HG03280 (cell line): ENCODE measurements around the gene ENTPD5.
"Not testable (repeated sequence)": the region's sequence is repeated elsewhere in the genome, so short reads cannot be mapped to it uniquely, and the experiment has no call there.

Experiments
- ATAC-seq: cut with Tn5 transposase; IDR thresholded peaks from one replicate; pipeline ENCODE4 v1.9.1; 2021; ENCODE audit warnings: mild to moderate bottlenecking, moderate library complexity; ENCODE audit not compliant: unreplicated experiment

ENTPD5 gene

GRCh38 chr14:73945159-73945670, 73.9 kb downstream of the ENTPD5 start:
- no peak for ATAC-seq

DNA sequence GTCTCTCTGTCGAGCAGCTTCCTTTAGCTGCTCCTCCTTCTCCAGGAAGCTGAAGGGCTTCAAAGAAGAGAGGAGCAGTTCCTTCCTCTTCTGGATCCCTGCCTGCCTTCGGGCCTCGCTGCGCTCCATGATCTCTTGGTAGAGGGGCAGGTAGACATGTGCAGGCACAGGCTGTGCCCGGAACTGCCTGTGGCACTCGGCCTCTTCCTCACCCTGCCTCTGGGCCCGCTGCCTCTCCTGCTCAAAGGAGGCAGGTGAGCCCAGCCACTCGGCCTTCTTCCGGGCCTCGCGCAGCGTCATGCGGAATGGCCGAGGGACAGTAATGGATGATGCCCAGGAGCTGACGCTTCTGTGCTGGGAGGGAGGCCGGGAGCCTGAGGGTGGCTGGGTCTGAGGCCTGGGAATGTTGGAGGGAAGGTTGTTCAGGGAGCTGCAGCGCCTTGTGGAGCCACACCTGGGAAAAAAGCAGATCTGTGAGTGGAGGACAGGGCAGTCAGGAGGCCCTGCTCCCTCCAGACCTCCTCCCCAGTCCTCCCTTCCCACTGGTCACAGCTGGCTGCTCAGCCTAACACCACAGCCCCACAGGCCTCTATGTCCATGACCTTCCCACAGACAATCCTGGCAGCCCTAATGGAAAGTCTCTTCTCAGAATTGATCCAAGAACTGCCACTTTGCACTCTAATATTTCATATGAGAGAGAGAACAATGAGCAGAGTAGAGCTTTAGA, 74.5 kb downstream of the ENTPD5 start:
- no peak for ATAC-seq

DNA sequence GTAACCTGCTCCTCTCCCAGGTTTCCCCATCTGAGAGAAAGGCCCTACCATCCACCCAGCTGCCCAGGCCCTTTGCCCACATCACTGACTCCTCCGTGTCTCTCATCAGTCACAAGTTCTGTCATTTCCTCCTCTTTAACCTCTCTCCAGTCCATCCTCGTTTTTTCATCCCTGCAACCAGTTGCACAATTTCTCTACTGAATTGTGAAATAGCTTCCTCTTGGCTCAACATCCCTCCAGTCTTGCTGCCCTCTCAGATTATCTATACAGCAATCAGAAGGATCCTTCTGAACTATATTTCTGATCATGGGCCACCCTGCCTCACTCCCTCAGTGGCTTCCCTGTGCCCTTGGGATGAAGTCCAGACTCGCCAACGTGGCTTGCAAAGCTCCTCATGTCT, 76.0 kb downstream of the ENTPD5 start:
- no peak for ATAC-seq

GRCh38 chr14:73942180-73942579, 76.9 kb downstream of the ENTPD5 start:
- no peak for ATAC-seq

- no peak for ATAC-seq
These were observed 82.1 kb downstream of the ENTPD5 start for GRCh38 chr14:73937012-73937411.

DNA sequence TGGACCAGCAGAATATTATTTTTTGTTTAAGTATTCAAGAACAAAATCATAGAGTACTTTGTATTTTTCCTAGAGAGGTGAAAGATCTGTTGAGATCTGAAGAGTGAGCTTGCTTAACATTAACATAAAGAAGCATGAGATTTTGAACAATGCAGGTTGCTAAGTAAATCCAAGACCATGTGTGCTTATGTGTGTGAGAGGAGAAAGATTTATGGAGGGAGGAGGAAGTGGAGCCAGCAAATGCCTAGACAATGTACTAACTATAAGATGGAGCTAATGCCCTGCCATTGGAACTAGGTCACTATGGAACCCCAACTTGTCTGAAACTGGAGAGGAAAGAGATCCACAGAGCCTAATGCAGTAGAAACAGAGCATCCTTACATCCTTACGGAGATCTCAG, 82.5 kb downstream of the ENTPD5 start:
- ATAC-seq: no peak

- no peak for ATAC-seq
These were observed 83.4 kb downstream of the ENTPD5 start for GRCh38 chr14:73935666-73936065.

DNA sequence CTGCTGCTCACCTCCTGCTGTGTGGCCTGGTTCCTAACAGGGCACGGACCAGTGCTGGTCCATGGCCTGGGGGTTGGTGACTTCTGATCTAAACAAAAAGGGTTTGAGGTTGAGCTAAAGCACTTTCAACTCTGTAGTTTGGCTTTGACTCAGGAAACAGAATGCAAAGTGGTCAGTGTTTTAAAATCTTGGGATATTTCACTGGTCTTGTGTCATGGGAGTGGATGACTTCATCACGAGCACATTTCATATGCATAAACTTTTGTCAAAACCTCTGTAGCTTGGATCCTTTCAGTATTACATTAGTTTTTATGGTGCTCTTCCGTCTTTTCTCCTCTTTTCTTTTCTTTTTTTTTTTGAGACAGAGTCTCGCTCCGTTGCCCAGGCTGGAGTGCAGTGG, 94.8 kb downstream of the ENTPD5 start:
- no peak for ATAC-seq

DNA sequence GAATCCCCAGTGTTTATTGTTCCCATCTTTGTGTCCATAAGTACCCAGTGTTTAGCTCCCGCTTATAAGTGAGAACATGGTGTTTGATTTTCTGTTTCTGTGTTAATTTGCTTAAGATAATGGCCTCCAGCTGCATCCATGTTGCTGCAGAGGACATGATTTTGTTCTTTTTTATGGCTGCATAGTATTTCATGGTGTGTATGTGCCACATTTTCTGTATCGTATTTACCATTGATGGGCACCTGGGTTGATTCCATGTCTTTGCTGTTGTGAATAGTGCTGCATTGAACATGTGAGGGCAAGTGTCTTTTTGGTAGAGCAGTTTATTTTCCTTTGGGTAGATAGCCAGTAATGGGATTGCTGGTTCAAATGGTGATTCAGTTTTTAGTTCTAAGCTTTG, 99.6 kb downstream of the ENTPD5 start:
- not testable (repeated sequence) for ATAC-seq

- no peak for ATAC-seq
These were observed 102.8 kb downstream of the ENTPD5 start for GRCh38 chr14:73916324-73916723.

- no peak for ATAC-seq
These were observed 105.8 kb downstream of the ENTPD5 start for GRCh38 chr14:73913256-73913655.

DNA sequence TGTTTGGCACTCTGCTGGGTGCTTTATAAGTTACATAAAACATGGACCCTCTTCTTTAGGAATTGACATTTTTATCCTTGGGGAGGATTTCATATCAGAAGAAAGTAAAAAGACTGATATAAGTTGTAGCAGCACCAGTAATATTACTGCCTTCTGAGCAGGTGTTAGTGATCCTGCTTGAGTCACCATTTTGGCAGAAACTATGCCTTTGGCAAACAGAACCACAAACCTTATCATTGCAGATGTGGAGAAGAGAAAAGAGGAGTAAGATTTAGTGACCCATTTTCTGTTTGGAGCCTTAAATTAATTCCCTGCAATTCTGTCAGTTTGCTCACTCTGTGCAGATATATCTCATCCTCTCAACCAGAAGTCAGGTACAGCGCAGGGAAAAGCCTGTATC, 109.4 kb downstream of the ENTPD5 start:
- no peak for ATAC-seq
